ENCODE results near the gene PEX26. TPM values are rescaled to one million over a fixed set of nuclear protein-coding genes. Genes with fewer than 3 reads are reported as not detected.

Gene PEX26
- total and polyA plus RNA-seq, 9 of the 15 experiments (the other 6 are each of a cell fraction or from before 2014, with no cell fraction given) = 0.35 to 39.6 (median 17.4) TPM

GRCh38 chr22:18121506-18121905 lies 43.7 kb downstream of the PEX26 start:
- in situ Hi-C loops (cut with MboI) = no loop called here
- peak; percentile 15 for FAIRE-seq
- no peak for TF ChIP-seq KDM1A (IDR thresholded peaks at IDR 0.05)
- TF ChIP-seq ZNF23 (CRISPR knock-in tag; IDR thresholded peaks at IDR 0.05) = no peak
- no peak for TF ChIP-seq PTRF (tag; IDR thresholded peaks at IDR 0.05)
- TF ChIP-seq ZNF583 (CRISPR knock-in tag; IDR thresholded peaks at IDR 0.05) = no peak
- no peak for TF ChIP-seq SP1 (CRISPR knock-in tag; IDR thresholded peaks at IDR 0.05)
- TF ChIP-seq ETV5 (CRISPR knock-in tag; IDR thresholded peaks at IDR 0.05; ENCODE audit: low read depth) = no peak
- TF ChIP-seq ZNF316 (IDR thresholded peaks at IDR 0.05) = no peak
- no peak for TF ChIP-seq CREB3 (tag; conservative IDR thresholded peaks at IDR 0.05; ENCODE audit: low read depth)
- no peak for TF ChIP-seq SPI1 (IDR thresholded peaks at IDR 0.05; ENCODE audit: borderline replicate concordance, low read depth, low read length)
- no peak for TF ChIP-seq ATF6 (CRISPR knock-in tag; IDR thresholded peaks at IDR 0.05)
- Histone ChIP-seq H3K27ac (ENCODE audit: extremely low read depth, low read depth, low read length) (no peak overlapping the region), H3K4me2 (ENCODE audit: insufficient read depth, low read length) (no peak overlapping the region), H3K4me3 (no peak overlapping the region), H3K27me3 (ENCODE audit: control insufficient read depth in 2 of 2, insufficient read depth in 2 of 2, low read length in 2 of 2) (peaks cover 10 to 22% of the 10 kb centered on the region in 2 experiments; a peak in 3 of 5 replicates), H2AFZ (ENCODE audit: low read depth, low read length) (no peak overlapping the region), H3K9ac (ENCODE audit: insufficient read depth in 1 of 2, low read depth in 2 of 2, low read length in 2 of 2) (no peak overlapping the region), H3K9me3 (replicated peaks; ENCODE audit: control insufficient read depth, insufficient read depth, low read depth, low read length) (no peaks in the 10 kb centered on the region), H4K20me1 (replicated peaks; ENCODE audit: control insufficient read depth, insufficient read depth, low read length) (no peaks in the 10 kb centered on the region), H3K79me2 (ENCODE audit: control insufficient read depth, insufficient read depth, low read length) (no peaks in the 10 kb centered on the region), H3K36me3 (ENCODE audit: control insufficient read depth, insufficient read depth, low read length) (no peaks in the 10 kb centered on the region), H3K4me1 (replicated peaks in 1 of 2; ENCODE audit: control insufficient read depth in 2 of 2, insufficient read depth in 2 of 2, low read length in 2 of 2) (peaks cover 0 to 2% of the 10 kb centered on the region in 2 experiments; a peak in 1 of 5 replicates), H3K9me1 (ENCODE audit: control insufficient read depth, insufficient read depth, low read length) (no peaks in the 10 kb centered on the region)
- intact Hi-C loops (cut with micrococcal nuclease) = no loop called here
- CTCF ChIA-PET (ENCODE audit: low intra/inter-chr PET ratio) = no interaction called here
- no TSS peak for BruUV-seq (replicated peaks)
- 33% methylated on average over 13 of the region's 13 CpGs for WGBS (ENCODE audit: insufficient coverage, low coverage, missing lambda C conversion rate)
- no peak for ATAC-seq
- POLR2A ChIA-PET = interaction anchor here (0.6 kb wide), 1 partner anchor 1045 kb away, joined by 3 read pairs; no protein-coding TSS in a partner anchor
- no peak for DNase-seq (ENCODE audit: extremely low read depth in 1 of 4, low spot score in 3 of 4)
